HG02938 (cell line): ENCODE measurements around the gene TYR.
"Not testable (repeated sequence)": the region's sequence is repeated elsewhere in the genome, so short reads cannot be mapped to it uniquely, and the experiment has no call there.

Source experiments
- ATAC-seq: cut with Tn5 transposase; IDR thresholded peaks from one replicate; pipeline ENCODE4 v1.9.1; 2021; ENCODE audit warnings: mild to moderate bottlenecking, moderate library complexity; ENCODE audit not compliant: unreplicated experiment

The TYR gene

DNA sequence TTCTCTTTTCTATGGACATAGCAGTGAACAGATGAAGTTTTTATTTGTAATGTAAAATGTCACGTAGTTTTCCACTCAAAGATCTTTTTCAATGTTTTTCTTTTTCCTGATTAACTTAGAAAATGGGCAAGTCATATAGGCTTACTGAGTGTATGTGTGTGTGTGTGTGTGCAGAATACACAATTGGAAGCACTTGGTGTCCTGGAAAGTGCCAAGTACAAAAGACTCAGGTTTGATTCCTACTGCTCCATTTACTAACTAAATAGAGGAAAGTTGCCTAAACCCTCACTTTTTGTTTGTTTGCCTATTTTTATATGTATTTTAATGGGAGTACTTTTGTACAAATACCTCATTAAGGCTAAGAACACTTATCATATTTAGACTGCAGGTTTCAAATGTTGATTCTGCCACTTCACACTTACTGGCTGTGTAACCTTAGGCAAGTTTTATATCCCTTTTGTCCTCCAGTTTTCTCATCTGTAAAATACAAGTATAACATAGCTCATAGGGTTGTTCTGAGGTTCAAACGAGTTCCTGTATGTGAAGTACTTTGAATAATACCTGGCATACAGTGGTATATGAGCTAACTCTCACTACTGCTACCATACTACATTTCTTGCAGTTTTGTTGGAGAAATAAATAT, 90.1 kb downstream of the TYR start:
- no peak for ATAC-seq

DNA sequence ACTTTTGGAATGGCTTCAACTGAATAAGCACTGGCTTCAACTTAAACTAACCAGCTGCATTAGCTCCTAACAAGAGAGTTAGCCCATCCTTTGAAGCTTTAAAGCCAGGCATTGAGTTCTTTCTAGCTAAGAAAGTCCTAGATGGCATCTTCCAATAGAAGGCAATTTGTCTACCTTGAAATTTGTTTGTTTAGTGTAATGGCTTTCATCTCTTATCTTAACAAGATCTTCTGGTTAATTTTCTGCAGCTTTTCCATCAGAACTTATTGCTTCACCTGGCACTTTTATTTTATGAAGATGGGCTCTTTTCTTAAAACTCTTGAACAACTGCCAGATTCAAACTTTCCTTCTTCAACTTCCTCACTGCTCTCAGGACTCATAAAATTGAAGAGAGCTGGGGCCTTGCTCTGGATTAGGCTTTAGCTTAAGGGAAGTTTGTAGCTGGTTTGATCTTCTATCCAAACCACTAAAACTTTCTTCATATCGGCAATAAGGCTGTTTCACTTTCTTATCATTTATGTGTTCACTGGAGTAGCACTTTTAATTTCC, 94.9 kb downstream of the TYR start:
- ATAC-seq, result not testable (repeated sequence)

DNA sequence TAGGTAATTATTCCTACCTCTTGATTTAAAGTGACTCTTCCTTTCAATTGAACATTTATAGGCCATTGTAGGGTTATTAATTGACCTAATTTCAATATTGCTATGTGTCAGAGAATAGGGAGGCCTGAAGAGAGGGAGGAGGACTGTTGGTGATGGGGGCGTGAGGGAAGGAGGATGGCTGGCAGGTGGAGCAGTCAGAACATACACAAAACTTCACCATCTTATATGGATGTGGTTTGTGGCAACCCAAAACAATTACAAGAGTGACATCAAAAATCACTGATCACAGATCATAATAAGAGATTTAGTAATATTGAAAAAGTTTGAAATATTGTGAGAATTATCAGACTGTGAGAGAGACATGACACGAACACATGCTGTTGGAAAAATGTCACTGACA, 95.5 kb downstream of the TYR start:
- not testable (repeated sequence) for ATAC-seq

DNA sequence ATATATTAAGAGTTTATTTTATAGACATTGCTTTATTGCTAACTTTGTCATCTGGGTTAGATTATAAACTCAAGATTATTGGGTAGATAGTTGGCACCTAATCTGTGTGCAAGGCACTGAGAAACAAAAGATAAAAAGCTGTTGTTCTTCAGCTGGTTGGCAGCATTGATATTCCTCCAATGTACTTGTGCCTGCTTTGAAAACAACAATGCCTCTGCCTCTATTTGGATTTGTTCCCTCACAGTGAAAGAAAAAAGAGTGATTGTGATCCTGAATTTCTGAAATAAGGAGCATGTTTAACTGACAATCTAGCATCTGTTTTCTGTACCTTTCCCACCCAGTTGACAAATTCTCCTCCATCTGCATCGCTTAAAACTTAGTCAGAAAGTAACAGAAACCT, 98.3 kb downstream of the TYR start:
- no peak for ATAC-seq

DNA sequence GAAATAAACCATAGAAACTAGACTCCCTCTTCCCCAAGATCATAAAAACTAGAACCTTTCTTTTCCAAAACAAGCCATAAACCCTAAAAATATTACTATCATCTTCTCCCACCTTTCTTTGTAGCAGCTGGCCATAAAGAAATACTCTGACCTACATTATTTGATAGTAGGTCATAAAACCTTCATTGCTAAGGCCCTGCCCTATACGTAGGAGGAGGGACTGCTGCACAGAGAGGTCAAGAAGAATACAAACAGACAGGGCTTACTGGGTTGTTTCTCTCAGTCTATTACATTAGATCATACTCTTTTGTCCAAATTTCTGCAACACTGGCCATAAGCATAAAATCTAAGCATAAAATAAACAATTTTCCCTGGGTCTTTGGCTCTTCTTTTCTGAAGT, 101.5 kb downstream of the TYR start:
- no peak for ATAC-seq

DNA sequence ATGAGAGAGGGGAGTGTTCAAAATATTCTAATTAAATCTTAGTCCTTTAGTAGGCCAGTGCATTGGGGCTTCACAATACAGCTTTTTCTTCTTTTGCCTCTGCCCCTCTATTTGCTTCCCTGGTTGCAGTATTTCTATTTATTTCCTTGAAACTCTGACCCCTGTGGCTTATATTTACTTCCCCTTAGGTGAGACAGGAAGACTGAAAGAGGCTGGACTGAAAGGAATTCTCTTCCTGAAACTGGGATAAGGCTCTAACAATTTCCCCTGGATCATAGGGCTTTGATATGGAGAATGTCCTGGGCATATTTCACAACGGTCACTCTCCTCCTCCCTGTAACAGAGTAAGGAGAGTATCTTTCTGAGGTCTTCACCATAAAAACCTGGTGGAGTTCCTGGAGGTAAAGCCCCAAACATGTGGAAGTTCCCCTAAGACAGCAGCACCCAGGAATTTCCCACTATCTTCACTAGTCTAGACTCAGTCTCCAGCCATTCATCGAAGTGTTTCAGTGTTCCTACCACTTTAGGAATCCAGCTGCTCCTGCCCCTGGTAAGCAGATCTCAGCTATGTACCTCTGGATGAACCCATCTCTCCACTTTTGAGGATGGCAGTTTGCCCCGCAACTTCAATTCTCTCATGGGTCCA, 103.5 kb downstream of the TYR start:
- not testable (repeated sequence) for ATAC-seq

DNA sequence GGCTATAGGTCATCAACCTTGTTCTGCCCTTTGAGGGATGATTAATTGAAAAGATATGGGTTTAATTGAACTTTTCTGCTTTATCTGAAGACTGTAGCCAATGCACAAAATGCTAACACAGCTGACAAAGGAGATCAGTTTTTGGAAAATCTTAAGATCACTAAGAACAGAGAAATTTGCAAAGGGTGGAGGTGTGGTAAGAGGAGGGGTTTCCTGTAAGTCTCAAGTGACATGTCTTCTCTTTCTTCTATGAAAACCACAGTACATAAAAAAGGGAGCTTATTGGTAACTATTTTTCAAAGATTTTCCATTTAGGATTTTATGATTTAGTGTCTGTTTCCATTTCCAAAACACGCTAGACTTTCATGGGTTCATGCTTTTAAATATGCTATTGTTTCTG, 108.9 kb downstream of the TYR start:
- not testable (repeated sequence) for ATAC-seq

DNA sequence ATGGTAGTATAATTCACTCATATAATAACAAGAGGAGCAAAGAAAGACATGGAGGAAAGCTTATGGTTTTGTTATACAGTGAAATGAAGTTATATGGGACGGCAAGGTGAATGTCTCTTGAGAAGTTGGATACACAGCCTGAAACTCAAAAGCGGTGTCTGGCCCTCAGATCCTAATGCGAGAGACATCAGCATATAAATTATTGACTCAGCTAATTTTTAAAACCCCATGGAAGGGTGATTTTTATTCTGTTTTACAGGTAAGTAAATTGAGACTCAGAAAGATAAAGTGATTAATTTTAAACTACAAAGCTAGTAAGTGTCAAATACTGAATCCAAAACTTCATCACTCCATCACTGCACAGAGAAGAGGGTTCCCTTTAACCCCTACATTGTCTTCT, 110.3 kb downstream of the TYR start:
- ATAC-seq, result not testable (repeated sequence)

DNA sequence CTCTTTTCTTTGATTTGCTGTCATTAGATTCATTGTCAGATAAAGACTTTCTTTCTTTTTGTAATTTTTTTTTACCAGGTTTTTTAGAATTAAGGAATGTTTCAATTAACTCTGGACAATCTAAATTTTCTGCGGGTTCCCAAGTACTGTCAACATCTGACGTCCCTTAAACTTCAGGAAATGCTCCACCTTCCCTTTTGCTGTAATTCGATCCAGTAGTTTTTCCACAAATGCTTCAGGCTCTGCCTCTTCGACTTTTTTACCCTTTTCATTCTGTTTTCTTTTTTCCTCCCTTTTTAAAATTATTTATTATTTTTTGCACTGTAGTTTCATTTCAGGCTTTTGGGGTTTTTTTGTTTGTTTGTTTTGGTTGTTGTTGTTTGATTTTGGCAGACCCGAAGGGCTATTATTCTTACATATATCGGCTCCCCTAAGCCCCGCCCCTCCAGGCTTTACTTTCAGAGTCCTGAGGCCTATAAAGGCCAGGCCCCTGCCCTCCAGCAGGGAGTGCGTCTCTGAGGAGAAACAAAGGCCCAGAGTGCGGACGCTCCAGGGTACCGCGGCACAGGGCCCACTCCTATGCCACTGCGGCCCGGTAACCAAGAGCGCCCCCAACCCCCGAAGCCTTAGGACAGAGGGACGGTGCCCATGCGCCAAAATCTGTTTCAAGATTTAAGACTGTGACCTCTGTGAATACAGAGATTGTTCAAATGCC, 116.4 kb downstream of the TYR start:
- ATAC-seq, result no peak

DNA sequence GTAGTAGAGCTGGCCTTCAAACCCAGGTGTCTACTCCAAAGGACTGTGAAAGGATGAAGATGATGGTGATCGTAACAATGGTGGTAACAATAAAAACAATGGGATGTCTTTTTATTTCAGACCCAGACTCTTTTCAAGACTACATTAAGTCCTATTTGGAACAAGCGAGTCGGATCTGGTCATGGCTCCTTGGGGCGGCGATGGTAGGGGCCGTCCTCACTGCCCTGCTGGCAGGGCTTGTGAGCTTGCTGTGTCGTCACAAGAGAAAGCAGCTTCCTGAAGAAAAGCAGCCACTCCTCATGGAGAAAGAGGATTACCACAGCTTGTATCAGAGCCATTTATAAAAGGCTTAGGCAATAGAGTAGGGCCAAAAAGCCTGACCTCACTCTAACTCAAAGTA, 117.3 kb downstream of the TYR start:
- ATAC-seq, result not testable (repeated sequence)

DNA sequence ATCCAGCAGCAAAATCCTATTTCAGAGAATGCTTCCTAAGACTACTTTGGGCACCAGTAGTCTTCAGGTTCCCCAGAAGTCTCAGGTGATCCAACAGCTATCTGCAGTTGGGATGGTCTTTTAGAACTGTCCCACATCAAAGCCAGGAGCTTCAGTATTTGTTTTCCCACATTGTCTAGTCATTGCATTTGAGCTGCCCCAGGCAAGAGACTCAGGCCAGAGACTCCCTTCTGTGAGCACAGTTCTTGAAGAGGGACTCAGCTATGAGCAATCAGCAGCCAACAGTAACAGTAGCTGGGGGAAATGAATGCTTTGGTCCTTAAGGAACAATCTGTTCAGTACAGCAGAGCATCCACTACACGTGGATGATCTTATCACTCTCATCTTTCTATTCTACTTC, 125.4 kb downstream of the TYR start:
- not testable (repeated sequence) for ATAC-seq

DNA sequence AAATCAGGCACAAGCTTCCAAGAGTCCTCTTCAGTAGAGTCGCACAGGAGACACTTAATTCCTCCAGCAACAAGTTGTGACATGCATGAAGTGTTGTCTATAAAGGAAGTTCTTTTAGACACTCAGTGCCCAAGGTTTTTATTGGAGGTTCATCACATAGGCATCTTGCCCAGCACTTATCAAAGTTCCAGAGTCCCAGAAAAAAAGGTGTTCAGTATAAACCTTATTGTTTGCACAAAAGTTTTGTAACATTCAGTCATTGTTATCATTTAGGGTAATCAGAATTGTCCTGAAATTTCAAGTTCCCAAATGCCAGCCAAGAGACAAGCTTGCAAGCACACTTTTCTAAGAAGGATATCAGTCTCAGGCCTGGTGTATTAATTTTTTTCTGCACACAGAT, 130.6 kb downstream of the TYR start:
- ATAC-seq, result not testable (repeated sequence)

DNA sequence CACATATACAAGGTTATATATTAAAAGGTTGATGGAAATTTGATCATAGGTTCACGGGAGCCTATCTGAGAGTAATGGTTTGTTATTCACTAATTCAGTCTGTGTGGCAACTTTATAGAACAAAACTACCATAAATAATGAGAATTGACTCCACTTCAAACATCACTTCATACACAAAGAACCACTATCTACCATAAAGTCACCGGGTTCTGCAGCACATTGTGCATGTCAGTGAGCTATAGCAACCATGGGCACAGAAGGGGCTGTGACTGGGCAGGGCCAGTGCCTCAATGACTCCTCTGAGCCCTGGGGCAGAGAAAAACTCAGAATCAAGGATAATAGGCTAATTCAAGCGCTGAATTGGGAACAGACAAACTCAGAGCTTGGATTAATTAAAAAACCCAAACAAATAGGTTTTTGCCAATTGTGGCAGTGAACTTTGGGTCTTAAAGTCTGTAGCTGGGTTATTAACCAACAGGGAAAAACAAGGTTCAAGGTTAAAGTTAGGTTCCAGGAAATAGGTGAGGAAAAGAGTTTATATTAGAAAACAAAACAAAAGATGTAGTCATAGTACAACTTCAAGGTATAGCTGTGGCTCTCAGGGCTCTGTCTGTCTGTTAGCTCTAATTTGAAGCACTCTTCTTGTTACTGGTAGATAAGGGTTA, 131.8 kb downstream of the TYR start:
- not testable (repeated sequence) for ATAC-seq

DNA sequence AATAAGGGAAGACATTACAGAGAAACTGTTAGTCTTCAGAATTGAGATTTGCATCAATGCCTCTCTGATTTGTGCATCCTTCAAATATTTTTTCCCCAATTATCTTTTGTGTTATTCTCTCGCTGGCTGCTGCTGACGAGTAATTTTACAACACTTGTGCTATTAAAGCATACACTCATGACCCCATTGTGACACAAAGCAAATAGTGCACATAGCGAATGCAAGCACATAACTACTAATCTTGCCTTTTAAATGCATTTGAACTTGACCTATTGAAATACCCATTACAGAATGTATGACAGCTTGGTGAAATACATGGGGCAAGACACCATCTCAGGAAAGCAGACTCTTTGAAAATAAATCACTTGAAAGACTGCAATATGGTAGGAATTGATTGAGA, 132.9 kb downstream of the TYR start:
- not testable (repeated sequence) for ATAC-seq

DNA sequence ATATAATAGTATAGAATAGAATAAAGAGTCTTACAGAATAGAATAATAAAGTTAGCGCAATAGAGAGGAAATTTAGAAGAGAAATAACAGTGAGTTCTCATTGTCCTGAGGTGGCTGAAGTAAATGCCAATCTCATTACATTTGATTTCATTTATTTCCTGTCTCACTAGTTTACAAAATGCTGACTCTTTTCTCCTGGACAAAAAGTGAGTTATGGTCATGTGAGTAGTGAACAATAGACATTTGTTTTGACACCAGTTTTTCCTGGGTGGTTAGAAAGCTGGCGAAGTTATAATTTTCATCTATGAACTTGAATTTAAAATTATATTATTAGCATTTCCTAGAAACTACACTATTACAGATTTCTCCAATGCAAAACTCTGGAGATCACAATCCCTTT, 143.7 kb downstream of the TYR start:
- no peak for ATAC-seq

DNA sequence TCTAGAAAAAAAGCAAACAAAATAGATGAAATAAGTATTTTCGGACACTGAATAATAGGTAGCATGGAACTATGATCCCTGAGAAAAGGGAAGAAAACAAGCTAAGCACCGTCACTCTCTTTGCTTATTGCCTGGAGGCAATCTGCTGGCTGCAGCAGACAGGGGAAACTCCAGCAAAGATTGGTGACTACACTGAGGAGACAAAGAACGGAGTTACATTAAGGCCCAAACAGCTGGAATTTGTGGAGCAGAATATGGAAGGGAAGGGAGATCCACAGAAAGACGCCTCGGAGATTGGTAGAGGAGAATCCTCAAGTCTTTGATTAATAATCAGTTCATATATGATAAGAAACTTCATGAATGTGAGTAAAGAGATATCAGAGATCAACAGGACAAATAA, 150.2 kb downstream of the TYR start:
- no peak for ATAC-seq

DNA sequence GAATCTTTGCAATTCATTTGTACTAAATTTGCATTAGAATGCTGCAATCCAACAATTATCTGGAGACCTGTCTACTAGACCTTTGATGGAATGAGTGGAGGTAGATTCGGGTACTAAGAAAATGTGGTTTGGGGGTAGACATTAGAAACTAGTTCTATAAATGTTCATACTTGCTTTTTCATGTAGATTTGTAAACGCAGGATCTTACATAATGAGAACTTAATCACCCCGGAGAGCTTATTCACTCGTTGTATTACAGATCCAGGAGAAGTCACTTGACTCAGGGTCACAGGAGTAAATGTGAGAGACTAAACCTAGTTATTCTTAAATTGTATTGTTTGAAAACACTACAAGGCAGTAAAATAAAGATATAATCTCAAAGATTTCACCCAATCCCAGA, 154.3 kb downstream of the TYR start:
- ATAC-seq, result not testable (repeated sequence)

DNA sequence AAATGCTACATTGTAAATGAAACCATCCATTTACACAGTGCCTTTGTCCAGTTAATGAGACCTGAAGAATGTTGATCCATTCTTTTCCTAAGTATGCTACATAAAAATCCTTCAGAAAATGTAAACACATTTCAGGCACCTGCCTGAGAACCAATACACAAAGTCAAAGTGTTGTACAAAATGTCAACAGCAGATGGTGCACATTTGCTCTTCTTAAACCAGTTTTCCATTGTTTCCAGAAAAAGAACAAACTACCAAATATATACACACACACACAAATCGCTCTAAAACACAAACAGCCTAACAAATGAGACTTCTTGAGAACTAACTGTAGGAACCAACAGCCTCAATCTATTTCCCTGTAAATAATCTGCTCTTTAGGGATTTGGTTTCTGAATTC, 156.0 kb downstream of the TYR start:
- not testable (repeated sequence) for ATAC-seq

DNA sequence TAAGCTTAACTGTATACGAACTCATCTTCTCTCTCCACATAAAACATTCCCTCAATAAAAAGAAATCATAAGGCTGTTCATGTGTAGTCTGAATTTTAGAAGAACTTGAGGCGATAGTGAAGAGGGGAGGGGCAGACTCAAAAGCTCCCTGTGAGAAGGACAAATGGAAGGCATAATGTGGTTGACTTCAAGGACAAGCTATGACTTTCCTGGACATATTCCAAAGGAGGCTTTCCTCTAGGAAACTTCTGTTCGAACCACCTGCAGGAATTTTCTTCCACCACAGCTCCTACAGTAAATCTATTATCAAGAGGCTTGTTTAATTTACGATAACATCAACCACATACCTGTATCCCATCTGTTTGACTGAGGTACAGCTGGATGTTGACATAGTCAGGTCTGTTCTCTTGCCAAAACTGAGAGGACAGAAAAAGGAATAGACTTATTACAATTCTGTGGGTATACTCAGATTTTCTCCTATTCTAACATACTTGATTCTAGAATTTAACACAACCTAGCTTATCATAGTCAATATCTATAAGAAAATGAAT, 159.5 kb downstream of the TYR start:
- ATAC-seq, result not testable (repeated sequence)

DNA sequence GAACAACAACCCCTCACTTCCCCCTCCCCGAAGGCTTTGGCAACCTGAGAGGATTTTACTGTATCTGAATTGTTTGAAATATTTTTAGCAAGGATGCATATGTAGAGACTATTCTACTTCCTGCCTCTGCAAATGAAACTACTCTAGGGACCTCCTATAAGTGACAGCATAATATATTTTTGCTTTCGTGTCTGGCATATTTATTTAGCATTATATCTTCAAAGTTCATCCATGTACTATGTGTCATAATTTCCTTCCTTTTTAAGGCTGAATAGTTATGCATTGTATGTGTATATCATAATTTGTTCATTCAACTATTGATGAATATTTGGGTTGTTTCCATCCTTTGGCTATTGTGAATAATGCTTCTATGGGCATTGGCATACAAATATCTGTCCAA, 160.4 kb downstream of the TYR start:
- not testable (repeated sequence) for ATAC-seq

DNA sequence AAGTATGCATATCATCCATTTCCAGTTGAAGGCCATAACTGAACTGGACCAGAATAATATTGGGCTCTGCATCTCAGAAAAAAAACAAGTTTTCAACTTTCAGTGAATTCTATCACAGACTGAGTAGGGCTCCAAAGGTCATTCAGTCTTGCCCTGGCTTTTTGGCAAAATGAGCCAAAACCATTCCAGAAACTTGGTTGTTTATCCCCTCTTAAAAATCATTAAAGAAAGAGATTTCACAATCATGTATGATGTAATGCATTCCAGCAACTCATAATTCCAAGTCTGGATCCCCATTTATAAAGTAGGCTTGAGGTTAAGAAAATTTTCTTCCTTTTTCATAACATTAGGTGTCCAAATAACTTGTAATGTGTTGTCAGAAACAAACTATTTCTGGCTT, 162.8 kb downstream of the TYR start:
- ATAC-seq, result not testable (repeated sequence)
